Measurements from ENCODE around the gene CDKL1.

- no peak for TF ChIP-seq EP300 (IDR thresholded peaks at IDR 0.05)
- no peak for TF ChIP-seq CTCF (IDR thresholded peaks at IDR 0.05)
Observed at GRCh38 chr14:50403419-50403818, 6.7 kb upstream of the CDKL1 start.
